HG03135 (cell line): ENCODE data around the gene XCR1.
"Not testable (repeated sequence)": the region's sequence is repeated elsewhere in the genome, so short reads cannot be mapped to it uniquely, and the experiment has no call there.

Experiments used
- ATAC-seq: cut with Tn5 transposase; IDR thresholded peaks from one replicate; pipeline ENCODE4 v1.9.1; 2021; ENCODE audit warnings: mild to moderate bottlenecking, moderate library complexity; ENCODE audit not compliant: unreplicated experiment

The XCR1 gene

DNA sequence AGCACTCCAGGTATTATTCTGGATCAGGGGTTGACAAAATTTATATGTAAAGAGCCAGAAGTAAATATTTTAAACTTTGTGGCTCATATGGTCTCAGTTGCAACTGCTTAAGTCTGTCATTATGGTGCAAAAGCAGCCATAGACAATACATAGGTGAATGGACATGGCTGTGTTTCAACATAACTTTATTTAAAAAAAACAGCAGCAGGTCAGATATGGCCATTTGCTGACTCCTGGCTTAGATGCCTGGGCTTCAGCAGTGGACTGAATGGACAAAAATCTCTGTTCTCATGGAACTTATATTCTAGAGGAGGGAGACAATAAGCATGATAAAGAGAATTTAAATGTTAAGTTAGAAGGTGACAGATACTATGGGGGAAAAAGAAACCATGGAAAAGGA lies 20.0 kb downstream of the XCR1 start:
- ATAC-seq = no peak

GRCh38 chr3:46006238-46007032 lies 20.8 kb downstream of the XCR1 start:
- ATAC-seq = no peak

GRCh38 chr3:46003706-46004105 lies 23.6 kb downstream of the XCR1 start:
- not testable (repeated sequence) for ATAC-seq

DNA sequence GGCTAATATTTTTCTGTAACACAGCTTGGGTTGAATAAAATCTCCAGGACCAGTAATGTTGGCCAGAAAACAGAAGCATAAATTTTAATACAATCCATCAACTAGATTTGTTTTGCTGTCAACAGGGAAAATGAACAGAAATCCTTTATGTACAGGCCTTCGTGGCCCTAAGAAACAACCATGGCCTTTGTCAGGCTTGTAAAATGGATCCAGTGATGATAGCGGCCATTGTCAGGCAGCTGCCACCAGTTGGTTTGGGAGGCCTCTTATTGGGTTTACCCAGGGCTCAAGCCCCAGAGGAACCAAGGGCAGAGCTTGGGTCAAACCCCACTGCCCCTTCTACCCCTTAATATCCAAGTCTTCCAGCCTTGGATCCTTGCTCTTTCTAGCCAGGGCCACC lies 26.1 kb downstream of the XCR1 start:
- ATAC-seq = no peak

DNA sequence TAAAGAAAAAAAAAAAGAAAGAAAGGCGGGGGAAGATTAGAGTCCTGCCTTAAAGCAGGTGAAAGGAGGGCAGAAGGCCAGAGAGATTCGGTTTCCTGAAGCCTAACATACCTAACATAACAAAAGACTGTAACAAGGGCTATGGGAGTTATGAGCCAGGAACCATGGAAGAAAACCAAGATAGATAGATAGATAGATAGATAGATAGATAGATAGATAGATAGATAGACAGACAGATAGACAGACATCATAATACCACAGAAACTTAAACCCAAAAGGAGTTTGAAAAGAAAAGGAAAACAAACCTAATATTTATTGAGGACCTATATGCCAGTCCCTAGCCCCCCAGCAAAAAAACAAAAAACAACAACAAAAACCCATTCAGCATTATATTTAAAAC lies 29.3 kb downstream of the XCR1 start:
- no peak for ATAC-seq

DNA sequence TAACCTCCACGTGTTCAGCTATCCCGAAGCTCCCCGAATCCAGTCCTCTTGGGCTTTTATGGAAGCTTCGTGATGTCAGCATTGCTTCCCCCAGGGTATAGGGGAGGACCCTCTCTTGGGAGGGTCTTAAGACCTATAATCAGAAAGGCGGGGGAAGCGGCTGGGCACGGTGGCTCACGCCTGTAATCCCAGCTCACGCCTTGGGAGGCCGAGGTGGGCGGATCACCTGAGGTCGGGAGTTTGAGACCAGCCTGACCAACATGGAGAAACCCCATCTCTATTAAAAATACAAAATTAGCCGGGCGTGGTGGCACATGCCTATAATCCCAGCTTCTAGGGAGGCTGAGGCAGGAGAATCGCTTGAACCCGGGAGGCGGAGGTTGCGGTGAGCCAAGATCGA lies 29.8 kb downstream of the XCR1 start:
- ATAC-seq = not testable (repeated sequence)

DNA sequence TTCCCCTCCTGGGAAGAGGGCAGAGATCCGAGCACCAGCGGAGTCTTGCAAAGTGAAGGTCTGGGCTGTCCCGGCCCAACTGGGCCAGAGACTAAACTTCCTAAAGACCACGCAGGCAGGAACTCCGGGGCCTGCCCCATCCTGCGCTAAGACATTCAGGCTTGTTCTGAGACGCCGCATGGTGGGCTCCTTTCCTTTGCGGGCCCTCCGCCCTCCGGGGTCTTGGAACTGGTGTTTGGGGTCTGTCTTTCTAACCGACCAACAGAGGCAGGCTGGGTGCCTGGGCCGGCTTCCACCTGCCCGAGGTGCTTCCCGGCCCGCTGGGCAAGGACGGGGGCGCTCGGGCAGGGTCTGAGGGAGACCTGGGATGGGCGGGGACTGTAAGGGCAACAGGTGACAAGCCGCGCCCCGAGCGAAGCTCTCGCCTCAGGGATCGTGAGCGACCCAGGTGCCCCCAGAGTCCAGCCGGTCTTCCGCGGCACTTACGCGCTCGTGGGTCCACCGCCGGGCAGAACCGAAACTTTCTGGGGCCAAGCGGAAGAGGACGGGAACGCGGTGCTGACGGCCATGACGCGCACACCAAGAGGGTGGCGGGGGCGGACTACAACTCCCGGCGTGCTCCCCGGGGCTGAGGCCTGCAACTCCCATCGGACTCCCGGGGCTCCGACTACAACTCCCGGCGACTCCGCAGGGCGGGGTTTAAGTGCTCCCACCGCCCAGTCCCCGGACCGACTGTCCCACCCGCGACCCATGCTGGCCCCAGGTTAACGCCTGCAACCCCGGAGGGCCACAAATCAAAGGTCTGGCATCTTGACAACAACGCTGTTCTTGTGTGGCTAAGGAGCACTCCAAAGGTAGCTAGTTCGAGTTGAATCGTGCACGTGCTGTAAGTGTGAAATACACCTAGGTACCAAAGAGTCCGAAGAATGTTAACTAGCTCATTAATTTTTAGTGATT lies 31.8 kb downstream of the XCR1 start, which contains the start of gene FYCO1:
FYCO1 (minus strand) TSS at position 589 of the 957 bp plus-strand sequence. CDS start 10,914 bp downstream, outside the sequence.
- ATAC-seq = peak; percentile 89

GRCh38 chr3:45994419-45995235 lies 32.7 kb downstream of the XCR1 start:
- no peak for ATAC-seq

DNA sequence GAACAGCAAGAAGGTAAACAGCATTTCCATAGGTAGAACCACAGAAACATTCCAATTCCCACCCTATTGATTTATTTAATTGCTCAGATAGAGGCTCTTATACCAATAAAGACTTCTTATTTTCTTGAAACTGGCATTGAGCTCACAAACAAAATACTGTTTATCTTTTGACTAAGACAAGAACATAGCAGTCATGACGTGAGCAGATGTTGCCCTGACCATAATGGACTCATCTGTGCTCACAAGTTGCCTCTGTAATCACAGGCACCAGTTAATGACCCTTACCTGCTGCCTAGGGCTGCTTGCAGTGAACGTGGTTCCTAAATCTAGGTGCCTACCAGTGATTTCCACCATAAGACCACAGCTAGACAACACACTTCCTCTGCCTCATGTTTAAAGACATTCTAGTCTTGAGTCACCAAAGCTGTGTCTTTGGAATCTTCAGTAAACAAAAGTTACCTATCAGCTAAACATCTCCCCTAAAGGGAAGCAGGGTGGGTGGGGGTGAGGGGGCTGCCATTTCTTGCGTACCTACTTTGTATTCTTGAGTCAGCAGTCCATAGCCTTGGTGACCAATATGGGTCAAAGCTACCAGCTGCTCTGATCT lies 33.8 kb downstream of the XCR1 start:
- ATAC-seq = no peak

DNA sequence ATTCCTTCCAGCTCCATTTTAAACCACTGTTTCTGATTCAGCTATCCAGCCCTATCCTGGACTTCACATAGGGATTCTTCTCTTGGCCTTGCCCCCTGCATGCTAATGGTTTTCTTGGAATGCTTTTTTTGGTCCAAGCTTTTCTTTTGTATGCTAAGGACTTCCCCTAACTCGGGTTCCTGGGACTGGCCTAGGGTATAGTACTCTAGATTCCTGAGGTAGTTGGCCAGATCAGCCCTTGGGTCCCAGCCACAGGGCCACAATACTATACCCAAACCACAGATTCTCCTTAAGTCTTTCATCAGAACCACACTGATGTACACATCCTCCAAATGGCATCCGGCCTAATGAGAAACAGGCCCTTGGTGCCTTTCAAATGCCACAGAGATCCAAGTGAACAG lies 34.5 kb downstream of the XCR1 start:
- no peak for ATAC-seq

GRCh38 chr3:45992133-45992729 lies 35.1 kb downstream of the XCR1 start:
- no peak for ATAC-seq

DNA sequence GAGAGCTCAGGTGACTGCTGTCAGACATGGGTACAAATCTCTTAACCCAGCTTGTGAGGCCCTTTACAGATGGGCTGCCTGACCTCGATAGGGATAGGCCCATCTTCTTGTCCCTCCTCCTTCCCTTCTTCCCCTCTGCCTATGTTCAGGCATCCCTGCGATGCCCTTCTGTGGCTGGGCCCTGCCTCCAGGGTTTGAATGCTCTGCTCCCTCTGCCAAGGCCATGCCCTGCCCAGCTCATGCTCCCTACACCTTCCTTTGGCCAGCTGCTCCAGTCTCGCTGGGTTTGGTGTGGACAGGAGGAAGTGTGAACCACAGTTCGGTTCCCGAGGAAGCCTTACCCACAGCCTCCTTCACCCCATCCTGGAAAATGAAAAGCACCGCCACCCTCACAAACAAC lies 35.9 kb downstream of the XCR1 start:
- no peak for ATAC-seq

- no peak for ATAC-seq
Observed at GRCh38 chr3:45990181-45990580, 37.1 kb downstream of the XCR1 start.

GRCh38 chr3:45988804-45989203 lies 38.5 kb downstream of the XCR1 start:
- ATAC-seq = no peak

DNA sequence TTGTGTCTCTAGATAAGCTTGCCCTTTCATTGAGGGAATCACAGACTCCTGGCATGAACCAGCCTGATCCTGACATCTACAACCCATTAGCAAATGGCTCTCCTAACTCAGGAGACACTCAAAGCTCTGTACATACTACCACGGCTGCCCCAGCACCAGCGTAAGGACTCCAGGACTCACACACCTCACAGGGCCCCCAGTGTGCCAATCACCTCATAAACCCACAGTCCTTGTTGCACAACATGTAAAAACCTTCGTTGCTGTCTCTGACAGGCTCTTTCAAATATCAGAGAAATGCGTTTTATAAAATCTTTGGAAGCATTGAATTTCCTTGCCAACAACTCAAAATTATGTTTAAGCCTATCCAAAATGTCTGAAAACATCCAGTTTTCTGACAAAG lies 38.9 kb downstream of the XCR1 start:
- no peak for ATAC-seq

- ATAC-seq = no peak
Observed at GRCh38 chr3:45987368-45988291, 39.7 kb downstream of the XCR1 start.

- ATAC-seq = no peak
Observed at GRCh38 chr3:45986303-45986982, 40.8 kb downstream of the XCR1 start.

- ATAC-seq = no peak
Observed at GRCh38 chr3:45985532-45986302, 41.6 kb downstream of the XCR1 start.
